Type B pancreatic cell (in vitro differentiated cells): ENCODE results near the gene HOTAIR. TPM values are rescaled to one million over a fixed set of nuclear protein-coding genes. Genes with fewer than 3 reads are reported as not detected.

Experiments
- DNase-seq: peaks from one replicate; pipeline ENCODE4 v3.0.0; 2021; ENCODE audit warnings: mixed read lengths; ENCODE audit not compliant: unreplicated experiment; ENCODE audit errors: extremely low spot score
- H3K27ac Mint-ChIP-seq: 2 replicates; pipeline ENCODE4 v1.8.0; 2021; ENCODE audit warnings: mild to moderate bottlenecking, mixed read lengths
- H3K27me3 Mint-ChIP-seq: 2 replicates; pipeline ENCODE4 v1.8.0; 2021; ENCODE audit warnings: mixed read lengths
- H3K36me3 Mint-ChIP-seq: 2 replicates; pipeline ENCODE4 v1.8.0; 2021; ENCODE audit warnings: mixed read lengths
- H3K4me1 Mint-ChIP-seq: one replicate; pipeline ENCODE4 v1.8.0; 2021; ENCODE audit warnings: mixed read lengths; ENCODE audit not compliant: unreplicated experiment
- H3K4me3 Mint-ChIP-seq: 2 replicates; pipeline ENCODE4 v1.8.0; 2021; ENCODE audit warnings: mild to moderate bottlenecking, mixed read lengths
- H3K9me3 Mint-ChIP-seq: 2 replicates; pipeline ENCODE4 v1.8.0; 2021; ENCODE audit warnings: mixed read lengths
- total RNA-seq: library from RNA; stranded (reverse); gene quantifications from 2 replicates; pipeline ENCODE4 v1.2.1, GENCODE V29; 2021; ENCODE audit warnings: low replicate concordance
- TF ChIP-seq, protein P1 (sequence below): fragments of 200-600 bp; sonication (generic); conservative IDR thresholded peaks from 2 replicates; pipeline ENCODE4 v1.5.0; 2021; ENCODE audit warnings: antibody characterized with exemption, mild to moderate bottlenecking

HOTAIR gene
- total RNA-seq, 1 donor from 2014 or later = not detected

DNA sequence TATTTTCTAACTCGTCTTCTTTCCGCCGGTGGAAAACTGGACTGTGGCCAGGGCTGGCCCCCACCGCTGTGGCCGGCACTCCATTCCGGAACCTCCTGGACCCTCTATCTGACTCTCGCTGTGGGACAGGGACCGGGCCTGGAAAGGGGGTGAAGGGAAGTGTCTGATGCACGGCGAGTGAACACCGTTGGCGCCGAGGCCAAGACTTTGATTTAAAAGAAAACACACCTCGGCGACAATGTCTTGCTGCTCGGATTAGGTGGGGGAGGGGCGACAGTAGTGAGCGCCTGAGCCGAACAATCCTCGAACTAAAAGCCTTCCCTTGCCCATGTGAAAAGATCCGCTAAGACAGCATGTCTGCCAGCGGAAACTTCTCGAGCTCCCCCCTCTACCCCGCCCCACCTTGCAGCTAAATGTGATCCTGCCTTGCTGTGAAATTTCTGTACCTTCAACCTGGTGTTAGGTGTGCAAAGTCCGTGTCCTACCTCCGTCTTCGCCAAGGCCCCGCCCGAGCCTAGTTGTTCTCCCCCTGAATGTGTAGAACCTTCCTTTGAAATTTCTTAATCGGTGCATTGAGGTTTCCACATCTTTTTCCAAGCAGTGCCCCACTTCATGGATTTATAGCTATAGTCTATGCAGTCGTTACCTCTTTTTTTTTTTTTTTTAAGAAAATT, 862 bp upstream of the HOTAIR start:
- Mint-ChIP-seq H3K27me3 (peaks cover 96% of the 10 kb centered on the region), H3K36me3 (no peaks in the 10 kb centered on the region), H3K4me3 (peak overlapping the region; percentile 80), H3K4me1 (peaks cover 3% of the 10 kb centered on the region), H3K27ac (no peak overlapping the region), H3K9me3 (no peaks in the 10 kb centered on the region)
- no peak for DNase-seq
- TF ChIP-seq, protein P1, sequence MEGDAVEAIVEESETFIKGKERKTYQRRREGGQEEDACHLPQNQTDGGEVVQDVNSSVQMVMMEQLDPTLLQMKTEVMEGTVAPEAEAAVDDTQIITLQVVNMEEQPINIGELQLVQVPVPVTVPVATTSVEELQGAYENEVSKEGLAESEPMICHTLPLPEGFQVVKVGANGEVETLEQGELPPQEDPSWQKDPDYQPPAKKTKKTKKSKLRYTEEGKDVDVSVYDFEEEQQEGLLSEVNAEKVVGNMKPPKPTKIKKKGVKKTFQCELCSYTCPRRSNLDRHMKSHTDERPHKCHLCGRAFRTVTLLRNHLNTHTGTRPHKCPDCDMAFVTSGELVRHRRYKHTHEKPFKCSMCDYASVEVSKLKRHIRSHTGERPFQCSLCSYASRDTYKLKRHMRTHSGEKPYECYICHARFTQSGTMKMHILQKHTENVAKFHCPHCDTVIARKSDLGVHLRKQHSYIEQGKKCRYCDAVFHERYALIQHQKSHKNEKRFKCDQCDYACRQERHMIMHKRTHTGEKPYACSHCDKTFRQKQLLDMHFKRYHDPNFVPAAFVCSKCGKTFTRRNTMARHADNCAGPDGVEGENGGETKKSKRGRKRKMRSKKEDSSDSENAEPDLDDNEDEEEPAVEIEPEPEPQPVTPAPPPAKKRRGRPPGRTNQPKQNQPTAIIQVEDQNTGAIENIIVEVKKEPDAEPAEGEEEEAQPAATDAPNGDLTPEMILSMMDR = no peak

DNA sequence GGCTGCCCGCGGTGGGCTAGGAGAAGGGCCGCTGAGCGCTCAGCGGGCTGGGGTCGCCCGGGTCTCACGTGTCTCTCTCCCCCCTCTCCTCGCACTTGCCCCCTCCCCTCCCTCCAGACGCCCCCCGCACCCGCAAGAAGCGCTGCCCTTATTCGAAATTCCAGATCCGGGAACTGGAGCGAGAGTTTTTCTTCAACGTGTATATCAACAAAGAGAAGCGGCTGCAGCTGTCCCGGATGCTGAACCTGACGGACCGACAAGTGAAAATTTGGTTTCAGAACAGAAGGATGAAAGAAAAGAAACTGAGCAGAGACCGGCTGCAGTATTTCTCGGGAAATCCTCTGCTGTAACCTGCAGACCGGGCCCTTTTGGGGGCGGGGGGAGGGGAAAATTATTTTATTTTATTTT, 314 bp upstream of the HOTAIR start:
- Mint-ChIP-seq H3K27me3 (peaks cover 96% of the 10 kb centered on the region), H3K4me1 (peaks cover 3% of the 10 kb centered on the region), H3K36me3 (no peaks in the 10 kb centered on the region), H3K4me3 (peak overlapping the region; percentile 80), H3K27ac (no peak overlapping the region), H3K9me3 (no peaks in the 10 kb centered on the region)
- TF ChIP-seq, protein P1 = no peak
- DNase-seq = no peak

DNA sequence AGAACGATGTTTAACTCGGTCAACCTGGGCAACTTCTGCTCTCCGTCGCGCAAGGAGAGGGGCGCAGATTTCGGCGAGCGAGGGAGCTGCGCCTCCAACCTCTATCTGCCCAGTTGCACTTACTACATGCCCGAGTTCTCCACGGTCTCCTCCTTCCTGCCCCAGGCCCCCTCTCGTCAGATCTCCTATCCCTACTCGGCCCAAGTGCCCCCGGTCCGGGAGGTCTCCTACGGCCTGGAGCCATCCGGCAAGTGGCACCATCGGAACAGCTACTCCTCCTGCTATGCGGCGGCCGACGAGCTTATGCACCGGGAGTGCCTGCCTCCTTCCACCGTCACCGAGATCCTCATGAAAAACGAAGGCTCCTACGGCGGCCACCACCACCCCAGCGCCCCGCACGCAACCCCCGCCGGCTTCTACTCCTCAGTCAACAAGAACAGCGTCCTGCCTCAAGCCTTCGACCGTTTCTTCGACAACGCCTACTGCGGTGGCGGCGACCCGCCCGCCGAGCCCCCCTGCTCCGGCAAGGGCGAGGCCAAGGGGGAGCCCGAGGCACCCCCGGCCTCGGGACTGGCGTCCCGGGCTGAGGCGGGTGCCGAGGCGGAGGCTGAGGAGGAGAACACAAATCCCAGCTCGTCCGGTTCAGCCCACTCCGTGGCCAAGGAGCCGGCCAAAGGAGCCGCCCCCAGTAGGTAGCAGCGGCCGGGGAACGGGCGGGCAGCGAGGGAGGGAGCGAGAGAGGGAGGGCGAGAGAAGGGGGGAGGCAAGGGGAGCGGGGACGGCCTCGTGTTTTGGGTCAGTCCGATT, 1.3 kb downstream of the HOTAIR start:
- Mint-ChIP-seq H3K9me3 (no peaks in the 10 kb centered on the region), H3K27me3 (peaks cover 96% of the 10 kb centered on the region), H3K4me3 (peak overlapping the region; percentile 67), H3K4me1 (peaks cover 3% of the 10 kb centered on the region), H3K27ac (no peak overlapping the region), H3K36me3 (no peaks in the 10 kb centered on the region)
- no peak for DNase-seq
- TF ChIP-seq, protein P1 = no peak

DNA sequence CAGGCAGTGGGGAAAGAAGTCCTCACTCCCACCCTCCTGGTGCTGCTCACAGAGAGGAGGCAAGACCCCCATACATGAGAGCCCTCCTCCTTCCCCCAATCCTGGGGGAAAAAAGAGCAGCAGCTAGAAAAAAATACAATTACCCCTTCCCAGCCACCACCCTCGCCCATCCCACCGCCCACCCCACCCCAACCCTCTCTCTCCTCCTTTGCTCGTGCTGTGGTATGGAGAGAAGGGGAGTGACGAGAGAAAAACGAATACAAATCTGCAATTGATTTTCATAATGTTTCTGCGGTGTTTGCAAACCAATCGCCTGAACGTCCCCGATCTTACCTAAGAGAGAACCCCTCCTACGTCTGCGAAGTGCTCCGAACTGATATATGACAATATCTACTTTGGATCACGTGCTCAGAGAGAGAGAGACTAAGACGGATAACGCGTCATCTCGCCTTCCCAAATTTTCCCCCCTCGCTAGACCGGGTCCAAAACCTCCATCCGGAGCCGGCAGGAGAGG, 2.0 kb downstream of the HOTAIR start, which contains the start of gene HOXC11:
TSS of gene HOXC11 (plus strand) at position 405 of the 514 bp plus-strand sequence. CDS start 116 bp downstream, outside the sequence.
- TF ChIP-seq, protein P1 = no peak
- Mint-ChIP-seq H3K27ac (no peak within 1 kb of the TSS), H3K4me1 (peaks cover 3% of the 10 kb centered on the region), H3K27me3 (peaks cover 96% of the 10 kb centered on the region), H3K36me3 (no peaks in the 10 kb centered on the region), H3K4me3 (peak within 1 kb of the TSS; percentile 67), H3K9me3 (no peaks in the 10 kb centered on the region)
- DNase-seq = no peak

DNA sequence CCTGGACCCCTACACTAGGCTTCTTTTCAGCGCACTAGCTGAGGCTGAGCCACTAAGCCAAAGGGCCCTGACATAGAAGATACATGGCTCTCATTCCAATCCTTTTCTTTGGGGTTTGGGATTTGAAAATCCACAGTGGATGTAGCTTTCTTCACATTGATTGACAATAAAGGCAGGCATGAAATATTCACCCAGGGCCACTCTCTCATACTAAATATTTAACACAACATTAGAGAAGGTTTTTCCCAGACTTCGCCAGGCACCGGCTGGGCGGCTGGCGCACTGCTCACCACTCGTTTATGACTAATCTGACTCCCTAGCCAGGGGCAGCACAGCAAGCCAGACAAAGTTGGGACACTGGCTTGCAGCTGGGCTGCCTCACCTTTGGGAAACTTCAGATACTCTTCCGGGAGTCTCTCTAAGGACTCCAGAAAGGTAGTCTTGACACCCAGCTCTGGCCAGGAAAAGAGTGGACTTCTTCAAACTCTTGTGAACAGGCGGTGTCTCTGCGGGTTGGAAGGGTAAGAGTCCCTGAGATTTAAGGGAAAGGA, 2.5 kb downstream of the HOTAIR start:
- DNase-seq = no peak
- Mint-ChIP-seq H3K9me3 (no peaks in the 10 kb centered on the region), H3K27me3 (peaks cover 96% of the 10 kb centered on the region), H3K36me3 (no peaks in the 10 kb centered on the region), H3K4me3 (peak overlapping the region; percentile 27), H3K27ac (no peak overlapping the region), H3K4me1 (peaks cover 3% of the 10 kb centered on the region)
- TF ChIP-seq, protein P1 = no peak
